ENCODE data around the gene COL5A1.
A peak's percentile ranks its signal among the peaks of the same experiment; 100 is the strongest.

COL5A1 gene

GRCh38 chr9:134658378-134658955 is 16.9 kb downstream of the COL5A1 start:
- TF ChIP-seq GATA3 (IDR thresholded peaks at IDR 0.05; ENCODE audit: low read depth, low read length) = no peak
- TF ChIP-seq GATA2 (IDR thresholded peaks at IDR 0.05; ENCODE audit: low read depth, low read length) = no peak

- TF ChIP-seq GATA2 (IDR thresholded peaks at IDR 0.05; ENCODE audit: low read depth, low read length) = peak; percentile 94
- peak; percentile 84 for TF ChIP-seq GATA3 (IDR thresholded peaks at IDR 0.05; ENCODE audit: low read depth, low read length)
Measured at GRCh38 chr9:134659688-134660131, 18.1 kb downstream of the COL5A1 start.

- TF ChIP-seq GATA2 (IDR thresholded peaks at IDR 0.05; ENCODE audit: low read depth, low read length) = no peak
- TF ChIP-seq GATA3 (IDR thresholded peaks at IDR 0.05; ENCODE audit: low read depth, low read length) = no peak
Measured at GRCh38 chr9:134660407-134660806, 18.8 kb downstream of the COL5A1 start.

- TF ChIP-seq GATA3 (IDR thresholded peaks at IDR 0.05; ENCODE audit: low read depth, low read length) (no peak), GATA2 (IDR thresholded peaks at IDR 0.05; ENCODE audit: low read depth, low read length) (no peak)
Measured at GRCh38 chr9:134661299-134661698, 19.7 kb downstream of the COL5A1 start.

- TF ChIP-seq GATA2 (IDR thresholded peaks at IDR 0.05; ENCODE audit: low read depth, low read length) (no peak), GATA3 (IDR thresholded peaks at IDR 0.05; ENCODE audit: low read depth, low read length) (no peak)
Measured at GRCh38 chr9:134661791-134662142, 20.2 kb downstream of the COL5A1 start.

GRCh38 chr9:134662143-134662876 is 20.7 kb downstream of the COL5A1 start:
- peak; percentile 98 for TF ChIP-seq GATA2 (IDR thresholded peaks at IDR 0.05; ENCODE audit: low read depth, low read length)
- peak; percentile 81 for TF ChIP-seq GATA3 (IDR thresholded peaks at IDR 0.05; ENCODE audit: low read depth, low read length)

GRCh38 chr9:134663084-134663483 is 21.5 kb downstream of the COL5A1 start:
- TF ChIP-seq GATA2 (IDR thresholded peaks at IDR 0.05; ENCODE audit: low read depth, low read length) = no peak
- no peak for TF ChIP-seq GATA3 (IDR thresholded peaks at IDR 0.05; ENCODE audit: low read depth, low read length)

- no peak for TF ChIP-seq GATA2 (IDR thresholded peaks at IDR 0.05; ENCODE audit: low read depth, low read length)
- TF ChIP-seq GATA3 (IDR thresholded peaks at IDR 0.05; ENCODE audit: low read depth, low read length) = no peak
Measured at GRCh38 chr9:134663753-134664415, 22.3 kb downstream of the COL5A1 start.

GRCh38 chr9:134664446-134664845 is 22.8 kb downstream of the COL5A1 start:
- TF ChIP-seq GATA2 (IDR thresholded peaks at IDR 0.05; ENCODE audit: low read depth, low read length) (no peak), GATA3 (IDR thresholded peaks at IDR 0.05; ENCODE audit: low read depth, low read length) (no peak)

GRCh38 chr9:134666208-134666607 is 24.6 kb downstream of the COL5A1 start:
- TF ChIP-seq GATA3 (IDR thresholded peaks at IDR 0.05; ENCODE audit: low read depth, low read length) (no peak), GATA2 (IDR thresholded peaks at IDR 0.05; ENCODE audit: low read depth, low read length) (no peak)

GRCh38 chr9:134666831-134667230 is 25.2 kb downstream of the COL5A1 start:
- TF ChIP-seq GATA3 (IDR thresholded peaks at IDR 0.05; ENCODE audit: low read depth, low read length) (no peak), GATA2 (IDR thresholded peaks at IDR 0.05; ENCODE audit: low read depth, low read length) (no peak)

- TF ChIP-seq GATA3 (IDR thresholded peaks at IDR 0.05; ENCODE audit: low read depth, low read length) = no peak
- TF ChIP-seq GATA2 (IDR thresholded peaks at IDR 0.05; ENCODE audit: low read depth, low read length) = no peak
Measured at GRCh38 chr9:134669399-134669955, 27.9 kb downstream of the COL5A1 start.

- no peak for TF ChIP-seq GATA2 (IDR thresholded peaks at IDR 0.05; ENCODE audit: low read depth, low read length)
- no peak for TF ChIP-seq GATA3 (IDR thresholded peaks at IDR 0.05; ENCODE audit: low read depth, low read length)
Measured at GRCh38 chr9:134670042-134670525, 28.5 kb downstream of the COL5A1 start.

GRCh38 chr9:134670851-134671281 is 29.3 kb downstream of the COL5A1 start:
- TF ChIP-seq GATA3 (IDR thresholded peaks at IDR 0.05; ENCODE audit: low read depth, low read length) = no peak
- TF ChIP-seq GATA2 (IDR thresholded peaks at IDR 0.05; ENCODE audit: low read depth, low read length) = no peak

Data from SH-SY5Y (cell line).